ENCODE data around the gene YIPF1. TPM values are rescaled to one million over a fixed set of nuclear protein-coding genes. Genes with fewer than 3 reads are reported as not detected.

Gene YIPF1
- total RNA-seq, 3 donors from 2014 or later (not counting 1 experiment from before 2014, with no cell fraction given) = 13.2 to 20.8 (median 18.0) TPM

GRCh38 chr1:53810497-53810896, 79.1 kb downstream of the YIPF1 start:
- ATAC-seq (no peak), DNase-seq (no peak)
- Mint-ChIP-seq H3K27ac (no peak overlapping the region), H3K4me3 (no peak overlapping the region), H3K9me3 (no peaks in the 10 kb centered on the region), H3K27me3 (ENCODE audit: low read depth in 2 of 2) (no peaks in the 10 kb centered on the region), H3K36me3 (peaks cover 13% of the 10 kb centered on the region), H3K4me1 (peaks cover 0 to 9% of the 10 kb centered on the region in 2 donors)
- no peaks in the 10 kb centered on the region for H3K4me1 ChIP-seq (ENCODE audit: control insufficient read depth, insufficient read depth, low read length)
- intact Hi-C loops (cut with micrococcal nuclease) = no loop called here
- H3K27ac ChIP-seq (ENCODE audit: low read length) = no peak overlapping the region
- H3K4me3 ChIP-seq (ENCODE audit: low read length) = no peak overlapping the region
- no peaks in the 10 kb centered on the region for H3K9me3 ChIP-seq (ENCODE audit: control insufficient read depth, insufficient read depth, low read length)
- WGBS (ENCODE audit: insufficient coverage) = 94% methylated on average over 2 of the region's 2 CpGs
- H3K27me3 ChIP-seq (ENCODE audit: control insufficient read depth, insufficient read depth, low read length) = no peaks in the 10 kb centered on the region
- peaks cover 19% of the 10 kb centered on the region for H3K36me3 ChIP-seq (ENCODE audit: control insufficient read depth, insufficient read depth, low read length)
- no peak for TF ChIP-seq CTCF (IDR thresholded peaks at IDR 0.05)

DNA sequence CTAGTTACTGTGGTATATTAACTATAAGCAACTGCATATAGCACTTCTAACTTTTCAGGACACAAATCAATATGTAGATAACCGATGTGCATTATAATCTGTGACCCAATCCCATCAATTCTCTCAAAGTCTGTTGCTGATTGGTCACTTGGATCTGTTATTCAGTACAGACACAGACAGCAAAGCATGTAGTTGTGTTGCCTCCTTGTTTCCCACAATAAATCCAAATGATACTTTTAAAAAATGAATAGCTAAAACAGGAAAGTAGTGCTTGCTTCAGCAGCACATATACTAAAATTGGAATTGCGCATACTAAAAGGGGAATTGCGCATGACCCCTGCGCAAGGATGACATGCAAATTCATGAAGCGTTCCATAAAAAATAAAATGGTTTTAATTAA, 79.6 kb downstream of the YIPF1 start:
- intact Hi-C loops (cut with micrococcal nuclease) = no loop called here
- TF ChIP-seq CTCF (IDR thresholded peaks at IDR 0.05) = no peak
- no peaks in the 10 kb centered on the region for H3K4me1 ChIP-seq (ENCODE audit: control insufficient read depth, insufficient read depth, low read length)
- Mint-ChIP-seq H3K27me3 (ENCODE audit: low read depth in 2 of 2) (no peaks in the 10 kb centered on the region), H3K36me3 (peaks cover 13% of the 10 kb centered on the region), H3K9me3 (no peaks in the 10 kb centered on the region), H3K27ac (no peak overlapping the region), H3K4me3 (no peak overlapping the region), H3K4me1 (peaks cover 0 to 9% of the 10 kb centered on the region in 2 donors)
- no peak overlapping the region for H3K27ac ChIP-seq (ENCODE audit: low read length)
- no peak for ATAC-seq
- H3K4me3 ChIP-seq (ENCODE audit: low read length) = no peak overlapping the region
- no peaks in the 10 kb centered on the region for H3K27me3 ChIP-seq (ENCODE audit: control insufficient read depth, insufficient read depth, low read length)
- peaks cover 24% of the 10 kb centered on the region for H3K36me3 ChIP-seq (ENCODE audit: control insufficient read depth, insufficient read depth, low read length)
- DNase-seq = no peak
- H3K9me3 ChIP-seq (ENCODE audit: control insufficient read depth, insufficient read depth, low read length) = no peaks in the 10 kb centered on the region
- WGBS (ENCODE audit: insufficient coverage) = 96% methylated on average over 5 of the region's 5 CpGs

DNA sequence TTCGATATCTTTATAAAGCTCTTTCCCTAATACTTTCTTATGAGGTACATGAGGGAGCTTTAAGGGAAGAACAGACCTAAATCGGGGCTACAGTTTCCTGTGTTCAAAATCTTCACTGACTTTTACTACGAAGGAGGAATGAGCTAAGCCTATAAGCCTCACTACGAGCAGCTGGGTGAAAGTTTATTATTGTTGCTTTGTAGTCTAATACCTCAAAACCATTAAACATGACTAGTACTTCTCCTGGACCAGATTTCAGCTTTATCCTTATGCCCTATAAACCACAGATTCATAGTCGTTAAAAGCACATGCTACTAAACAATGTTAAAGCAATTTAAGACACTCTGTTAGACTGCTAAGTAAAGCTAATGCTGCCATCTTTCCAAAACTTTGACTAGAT, 81.7 kb downstream of the YIPF1 start:
- H3K27me3 ChIP-seq (ENCODE audit: control insufficient read depth, insufficient read depth, low read length) = no peaks in the 10 kb centered on the region
- no peak overlapping the region for H3K4me3 ChIP-seq (ENCODE audit: low read length)
- no peaks in the 10 kb centered on the region for H3K9me3 ChIP-seq (ENCODE audit: control insufficient read depth, insufficient read depth, low read length)
- peaks cover 13% of the 10 kb centered on the region for H3K36me3 Mint-ChIP-seq
- H3K4me3 Mint-ChIP-seq = no peak overlapping the region
- peaks cover 0 to 9% of the 10 kb centered on the region in 2 donors for H3K4me1 Mint-ChIP-seq
- H3K4me1 ChIP-seq (ENCODE audit: control insufficient read depth, insufficient read depth, low read length) = no peaks in the 10 kb centered on the region
- no peaks in the 10 kb centered on the region for H3K9me3 Mint-ChIP-seq
- WGBS (ENCODE audit: insufficient coverage) = 100% methylated on average over 4 of the region's 5 CpGs
- H3K27ac Mint-ChIP-seq = no peak overlapping the region
- ATAC-seq = no peak
- no peak overlapping the region for H3K27ac ChIP-seq (ENCODE audit: low read length)
- no peak for TF ChIP-seq CTCF (IDR thresholded peaks at IDR 0.05)
- no peaks in the 10 kb centered on the region for H3K27me3 Mint-ChIP-seq (ENCODE audit: low read depth in 2 of 2)
- intact Hi-C loops (cut with micrococcal nuclease) = no loop called here
- H3K36me3 ChIP-seq (ENCODE audit: control insufficient read depth, insufficient read depth, low read length) = peaks cover 30% of the 10 kb centered on the region
- DNase-seq = no peak

DNA sequence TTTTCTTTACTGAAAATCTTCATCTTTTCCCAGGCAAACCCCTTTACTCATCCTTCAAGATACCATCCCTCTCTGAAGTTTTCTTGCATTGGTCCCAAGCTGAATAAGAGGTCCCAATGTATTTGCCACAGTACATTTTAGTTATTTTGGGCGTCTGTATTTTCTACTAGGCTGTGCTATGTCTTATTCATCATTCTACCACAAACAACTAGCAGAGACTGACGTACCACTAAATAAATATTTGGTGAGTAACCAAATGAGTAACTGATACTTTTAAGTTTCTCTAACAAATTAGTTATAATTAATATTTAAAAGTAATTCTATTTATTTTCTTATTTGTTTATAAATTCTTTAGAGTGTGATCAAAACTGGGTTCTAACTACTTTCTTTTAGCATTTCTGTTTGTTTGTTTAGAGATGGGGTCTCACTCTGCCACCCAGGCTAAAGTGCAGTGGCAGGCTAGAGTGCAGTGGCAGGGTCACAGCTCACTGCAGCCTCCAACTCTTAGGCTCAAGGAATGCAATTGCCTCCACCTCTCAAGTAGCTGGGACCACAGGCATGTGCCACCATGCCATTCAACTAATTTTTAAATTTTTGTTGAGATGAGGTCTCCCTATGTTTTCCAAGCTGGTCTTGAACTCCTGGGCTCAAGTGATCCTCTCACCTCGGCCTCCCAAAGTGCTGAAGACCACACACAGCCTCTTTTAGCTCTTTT, 84.6 kb downstream of the YIPF1 start:
- H3K36me3 Mint-ChIP-seq = peaks cover 6% of the 10 kb centered on the region
- Histone ChIP-seq H3K4me3 (ENCODE audit: low read length) (no peak overlapping the region), H3K4me1 (ENCODE audit: control insufficient read depth, insufficient read depth, low read length) (no peaks in the 10 kb centered on the region), H3K27ac (ENCODE audit: low read length) (no peak overlapping the region), H3K36me3 (ENCODE audit: control insufficient read depth, insufficient read depth, low read length) (peaks cover 37% of the 10 kb centered on the region), H3K27me3 (ENCODE audit: control insufficient read depth, insufficient read depth, low read length) (no peaks in the 10 kb centered on the region), H3K9me3 (ENCODE audit: control insufficient read depth, insufficient read depth, low read length) (no peaks in the 10 kb centered on the region)
- H3K27ac Mint-ChIP-seq = no peak overlapping the region
- DNase-seq (no peak), ATAC-seq (no peak)
- 100% methylated on average over 1 of the region's 3 CpGs for WGBS (ENCODE audit: insufficient coverage)
- H3K4me1 Mint-ChIP-seq = no peaks in the 10 kb centered on the region
- intact Hi-C loops (cut with micrococcal nuclease) = no loop called here
- H3K9me3 Mint-ChIP-seq = no peaks in the 10 kb centered on the region
- no peak for TF ChIP-seq CTCF (IDR thresholded peaks at IDR 0.05)
- no peaks in the 10 kb centered on the region for H3K27me3 Mint-ChIP-seq (ENCODE audit: low read depth in 2 of 2)
- no peak overlapping the region for H3K4me3 Mint-ChIP-seq
